Inferior parietal cortex (tissue), 1 donor: Measurements from ENCODE around the gene NKD1.

Experiments used
- DNase-seq: peaks from one replicate; pipeline ENCODE4 v3.0.0-alpha.2; 2016; ENCODE audit errors: extremely low spot score

NKD1 gene

DNA sequence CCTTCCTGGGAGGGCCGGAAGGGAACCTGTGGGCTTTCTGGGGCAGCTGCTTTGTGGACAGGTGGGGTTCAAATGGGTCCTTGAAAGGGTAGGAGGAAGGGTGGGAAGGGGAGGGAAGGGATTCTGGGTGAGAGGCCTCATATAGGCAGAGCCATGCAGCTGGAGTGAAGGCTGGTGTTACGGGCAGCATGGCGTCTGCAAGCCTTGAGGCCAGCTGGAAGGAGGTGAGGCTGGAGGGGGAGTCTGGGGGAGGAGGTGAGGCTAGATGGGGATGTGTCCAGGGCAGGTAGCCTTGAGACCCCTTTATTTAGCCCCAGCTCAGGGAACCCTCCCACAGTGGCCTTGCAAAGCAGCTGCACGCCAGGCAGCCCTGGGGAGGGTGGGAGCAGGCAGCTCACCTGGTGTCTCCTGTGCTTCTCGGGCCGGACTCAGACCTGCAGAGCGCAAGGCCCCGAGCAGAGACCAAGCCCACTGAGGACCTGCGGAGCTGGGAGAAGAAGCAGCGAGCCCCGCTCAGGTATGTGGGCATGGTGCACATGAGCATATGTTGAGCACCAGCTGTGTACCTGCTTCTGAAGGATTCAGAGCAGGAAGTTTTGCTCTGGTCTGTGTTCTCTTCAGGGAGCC lies 82.3 kb downstream of the NKD1 start:
- no peak for DNase-seq

- DNase-seq: no peak
Observed at GRCh38 chr16:50631249-50631984, 83.2 kb downstream of the NKD1 start.

GRCh38 chr16:50631985-50632576 lies 83.9 kb downstream of the NKD1 start:
- DNase-seq: no peak

DNA sequence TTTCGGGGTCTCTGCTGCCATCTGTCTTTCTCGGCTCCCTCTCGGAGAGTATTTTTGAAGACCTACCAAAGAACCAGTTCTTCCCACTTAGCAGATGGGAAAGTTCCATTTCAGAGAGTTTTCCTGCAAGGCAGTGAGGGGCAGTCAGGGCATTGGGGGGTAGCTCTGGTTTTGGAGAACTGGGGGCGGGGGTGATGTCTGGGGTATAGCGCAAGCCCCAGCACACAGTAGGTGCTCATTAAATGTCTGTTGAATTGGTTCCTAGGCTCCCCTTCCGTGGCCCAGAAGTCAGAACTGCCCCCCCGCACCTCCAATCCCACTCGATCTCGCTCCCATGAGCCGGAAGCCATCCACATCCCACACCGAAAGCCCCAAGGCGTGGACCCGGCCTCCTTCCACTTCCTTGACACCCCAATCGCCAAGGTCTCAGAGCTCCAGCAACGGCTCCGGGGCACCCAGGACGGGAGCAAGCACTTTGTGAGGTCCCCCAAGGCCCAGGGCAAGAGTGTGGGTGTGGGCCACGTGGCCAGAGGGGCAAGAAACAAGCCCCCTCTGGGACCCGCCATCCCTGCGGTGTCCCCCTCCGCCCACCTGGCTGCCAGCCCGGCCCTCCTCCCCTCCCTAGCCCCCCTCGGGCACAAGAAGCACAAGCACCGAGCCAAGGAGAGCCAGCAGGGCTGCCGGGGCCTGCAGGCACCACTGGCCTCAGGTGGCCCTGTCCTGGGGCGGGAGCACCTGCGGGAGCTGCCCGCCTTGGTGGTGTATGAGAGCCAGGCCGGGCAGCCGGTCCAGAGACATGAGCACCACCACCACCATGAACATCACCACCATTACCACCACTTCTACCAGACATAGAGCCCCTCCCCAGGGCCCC lies 85.0 kb downstream of the NKD1 start:
- DNase-seq: no peak

DNA sequence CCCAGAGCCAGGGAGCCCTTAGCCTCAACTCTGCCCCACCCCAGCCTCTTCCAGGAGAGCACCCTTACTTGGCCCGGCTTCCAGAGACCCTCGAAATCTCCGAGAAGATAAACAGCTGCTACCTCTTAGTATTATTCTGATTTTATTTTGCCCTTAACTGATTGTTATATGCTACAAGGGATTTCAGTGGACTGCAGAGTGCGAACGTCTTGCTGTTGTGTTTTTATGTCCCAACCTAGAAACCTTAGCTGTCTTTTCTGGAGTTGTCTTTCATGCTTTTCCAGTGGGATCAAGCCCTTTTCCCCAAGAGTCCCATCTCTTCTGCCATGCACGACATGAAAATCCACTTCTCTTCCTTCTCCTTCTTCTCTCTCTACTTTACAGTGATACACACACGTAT lies 85.9 kb downstream of the NKD1 start:
- no peak for DNase-seq

- no peak for DNase-seq
Observed at GRCh38 chr16:50634947-50635346, 86.8 kb downstream of the NKD1 start.

DNA sequence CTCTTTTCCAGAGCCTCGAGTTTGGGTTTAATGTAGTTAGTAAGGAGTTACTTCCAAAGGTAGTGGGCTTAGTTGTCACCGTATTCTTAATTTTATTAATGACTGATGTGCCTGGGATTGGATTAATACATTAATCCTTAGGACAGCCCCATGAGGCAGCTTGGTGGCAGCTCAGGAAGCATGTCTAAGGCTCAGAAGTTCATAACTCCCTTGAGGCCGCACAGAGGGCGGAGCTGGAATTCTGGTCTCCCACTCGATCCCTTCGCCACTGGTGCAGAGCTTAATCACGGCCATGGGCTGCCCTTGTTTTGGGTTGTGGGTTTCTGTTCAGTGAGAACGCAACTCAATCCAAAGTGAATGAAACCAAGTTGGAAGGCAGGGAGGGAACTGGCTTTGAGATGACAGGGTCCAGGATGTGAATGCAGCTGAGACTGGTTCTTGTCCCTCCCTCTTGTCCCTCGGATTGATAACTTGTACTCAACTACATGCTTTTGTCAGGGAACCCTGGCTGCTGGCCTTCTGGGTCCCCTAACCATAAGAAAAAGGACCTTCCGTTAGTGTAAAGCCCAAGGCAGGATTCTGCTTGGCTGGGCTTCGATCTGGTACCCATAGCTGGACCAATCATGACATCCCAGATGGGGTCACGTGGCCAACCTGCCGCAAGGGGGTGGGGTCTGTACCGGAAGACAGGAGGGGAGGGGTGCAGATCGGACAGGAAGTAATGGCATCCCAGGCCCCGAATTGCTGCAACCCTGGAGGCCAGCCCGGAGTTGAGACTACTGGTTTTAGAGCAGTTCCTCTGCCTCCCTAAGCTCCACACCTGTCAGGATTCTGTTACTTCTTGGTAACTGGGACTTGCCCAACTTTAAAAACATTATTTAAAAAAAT lies 87.6 kb downstream of the NKD1 start:
- DNase-seq: no peak

DNA sequence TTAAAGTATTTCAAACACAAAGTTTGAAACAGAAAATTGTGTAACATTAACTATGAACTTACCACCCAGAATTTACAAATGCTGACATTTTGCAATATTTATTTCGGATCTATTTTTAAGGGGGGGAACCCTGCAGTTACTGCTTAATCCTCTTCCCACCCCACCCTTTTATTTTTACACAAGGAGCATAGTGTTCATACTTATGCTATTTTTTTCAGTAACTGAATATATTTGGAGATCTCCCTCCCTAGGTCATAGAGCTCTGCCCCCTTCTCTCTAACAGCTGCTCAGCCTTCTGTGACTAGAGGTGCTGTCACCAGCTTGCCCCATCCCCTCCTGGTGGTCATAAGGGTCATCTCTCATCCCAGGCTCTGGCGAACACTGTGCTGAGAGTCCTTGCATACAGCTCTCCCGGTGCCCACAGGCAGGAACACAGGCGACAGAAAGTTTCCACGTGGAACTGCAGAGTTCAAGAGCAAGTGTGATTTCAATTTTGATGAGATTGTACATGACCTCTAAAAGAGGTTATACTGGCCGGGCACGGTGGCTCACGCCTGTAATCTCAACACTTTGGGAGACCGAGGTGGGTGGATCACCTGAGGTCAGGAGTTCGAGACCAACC lies 88.7 kb downstream of the NKD1 start:
- DNase-seq: no peak

DNA sequence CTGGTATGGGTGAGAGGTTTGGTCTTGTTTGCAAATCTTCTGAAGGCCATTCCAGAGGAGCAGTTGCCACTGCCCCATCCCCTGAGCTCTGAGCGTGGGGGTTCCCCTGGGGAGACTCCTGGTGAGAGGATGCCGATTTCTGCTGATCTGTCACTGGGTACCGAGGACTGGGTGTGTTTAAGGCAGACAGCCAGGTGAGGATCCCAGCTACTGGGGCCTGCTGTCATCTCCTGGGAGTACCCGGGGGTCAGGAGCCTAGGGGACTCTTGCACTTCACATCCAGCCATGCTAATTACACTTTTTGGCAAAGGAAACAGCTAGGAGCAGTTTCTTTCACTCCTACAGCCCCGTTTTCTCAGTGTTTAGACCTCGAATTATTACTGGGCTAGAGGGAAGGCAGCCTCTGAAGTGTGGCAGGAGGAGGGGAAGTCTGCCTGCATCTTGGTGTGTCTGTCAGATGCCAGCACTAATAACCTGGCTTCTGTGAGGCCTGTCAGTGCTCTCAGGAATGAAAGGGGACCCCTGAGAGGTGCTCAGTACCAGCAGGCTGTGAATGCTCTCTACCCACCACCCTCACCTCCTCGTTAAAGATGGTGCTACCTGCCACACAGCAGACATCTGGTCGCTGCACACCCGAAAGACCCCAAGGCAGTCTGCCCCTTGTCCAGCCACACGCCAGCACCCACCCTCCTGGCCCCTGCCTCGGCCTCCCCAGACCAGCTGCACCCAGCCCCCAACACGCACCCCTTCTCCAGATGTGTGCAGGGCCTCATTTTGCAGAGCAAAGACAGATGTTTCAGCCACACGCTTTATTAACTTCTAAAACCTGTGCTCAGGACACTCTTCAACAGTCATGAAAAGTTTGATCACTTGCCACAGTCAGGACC lies 89.8 kb downstream of the NKD1 start:
- DNase-seq: no peak

DNA sequence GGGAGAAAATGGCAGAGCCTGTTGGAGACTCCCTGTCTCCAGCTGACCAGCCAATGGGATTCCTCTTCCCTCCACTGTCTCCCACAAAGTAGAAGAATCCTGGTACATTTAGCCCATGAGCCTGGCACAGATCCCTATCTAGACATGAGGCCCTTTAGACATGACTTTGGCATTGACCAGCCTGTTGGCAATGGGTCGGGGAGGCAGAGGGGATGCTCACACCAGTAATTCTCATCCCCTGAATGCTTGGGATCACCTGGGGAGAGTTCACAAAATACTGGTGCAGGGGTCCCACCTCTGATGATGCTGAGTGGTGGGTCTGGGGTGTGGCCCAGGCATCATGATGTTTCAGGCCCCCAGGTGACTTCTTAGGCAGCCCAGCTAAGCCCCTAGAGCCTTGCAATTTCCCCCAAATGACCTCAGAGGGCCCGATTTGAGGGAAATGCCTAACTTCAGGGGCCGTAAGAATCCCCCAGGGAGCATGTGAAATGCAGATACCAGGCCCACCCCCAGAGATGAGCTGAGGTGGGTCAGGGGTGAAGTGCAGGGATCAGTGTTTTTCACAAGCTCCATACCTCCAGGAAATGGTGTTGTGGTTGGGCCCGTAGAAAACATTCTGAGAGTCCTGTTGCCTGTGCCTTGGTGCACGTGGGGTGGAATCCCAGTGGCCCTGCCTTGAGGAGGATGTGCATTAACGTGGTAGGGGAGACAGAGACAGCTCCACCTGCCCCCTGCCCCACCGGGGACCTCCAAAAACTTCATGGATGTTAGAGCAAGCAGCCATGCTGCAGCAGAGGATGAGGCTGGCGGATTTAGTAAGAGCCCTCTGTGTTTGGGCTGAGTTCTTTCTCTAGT lies 90.8 kb downstream of the NKD1 start:
- DNase-seq: no peak

DNA sequence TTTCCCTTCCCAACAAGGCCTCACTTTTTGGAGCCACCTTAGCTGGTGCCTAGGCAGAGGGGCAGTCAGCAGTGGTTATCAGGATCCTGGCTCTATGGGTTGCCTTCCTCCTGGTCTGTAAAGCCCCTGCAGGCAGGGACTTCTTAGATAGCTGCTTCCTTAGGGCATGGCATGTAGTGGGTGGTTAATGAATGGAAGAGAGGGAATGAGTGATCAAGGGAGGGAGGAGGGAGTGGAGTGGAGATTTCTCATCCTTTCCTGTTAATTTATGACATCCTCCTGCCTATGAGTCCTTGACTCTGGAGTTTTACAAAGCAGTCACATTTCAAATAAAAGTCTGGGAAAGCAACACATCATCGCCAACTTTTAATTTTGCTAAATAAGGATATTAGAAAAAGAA lies 92.2 kb downstream of the NKD1 start:
- no peak for DNase-seq

GRCh38 chr16:50640919-50641817 lies 93.0 kb downstream of the NKD1 start:
- DNase-seq: no peak

GRCh38 chr16:50641818-50642187 lies 93.6 kb downstream of the NKD1 start:
- no peak for DNase-seq

- no peak for DNase-seq
Observed at GRCh38 chr16:50642349-50642748, 94.2 kb downstream of the NKD1 start.

- no peak for DNase-seq
Observed at GRCh38 chr16:50643192-50643591, 95.0 kb downstream of the NKD1 start.

DNA sequence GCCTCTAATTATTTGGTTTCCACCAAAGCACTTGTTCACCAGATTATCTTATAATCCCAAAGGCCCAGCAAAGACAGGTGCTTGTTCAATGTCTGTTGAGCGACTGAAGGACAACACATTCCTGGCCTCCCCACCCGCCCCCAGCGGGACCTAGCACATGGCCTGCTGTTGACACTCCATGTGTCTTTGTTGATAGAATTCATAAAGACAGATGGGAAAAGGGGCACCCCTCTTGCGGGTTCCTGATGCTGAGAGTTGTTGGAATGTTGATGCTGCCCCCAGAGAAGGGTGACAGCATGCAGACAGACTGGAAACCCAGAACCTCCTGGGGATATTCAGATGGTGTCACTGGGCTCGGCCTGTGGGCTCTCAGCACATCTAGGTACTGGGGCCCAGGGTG lies 96.0 kb downstream of the NKD1 start:
- DNase-seq: no peak

GRCh38 chr16:50644729-50645128 lies 96.5 kb downstream of the NKD1 start:
- peak; percentile 11 for DNase-seq
